DOHH2 (cell line): ENCODE measurements around the gene STT3A.

Source experiments
- EZH2phosphoT487 ChIP-seq: fragments of 200-600 bp; sonication (generic); IDR thresholded peaks from 2 replicates; pipeline ENCODE4 v1.6.1; 2017; ENCODE audit warnings: borderline replicate concordance, mild to moderate bottlenecking, antibody characterized with exemption, low read length, moderate library complexity, mixed read lengths
- TF ChIP-seq, protein P1 (sequence below): fragments of 200-600 bp; sonication (generic); IDR thresholded peaks from one replicate; pipeline ENCODE4 v1.5.1; 2014; ENCODE audit warnings: antibody characterized with exemption, mild to moderate bottlenecking, low read depth, low read length; ENCODE audit not compliant: poor library complexity, severe bottlenecking

DNA sequence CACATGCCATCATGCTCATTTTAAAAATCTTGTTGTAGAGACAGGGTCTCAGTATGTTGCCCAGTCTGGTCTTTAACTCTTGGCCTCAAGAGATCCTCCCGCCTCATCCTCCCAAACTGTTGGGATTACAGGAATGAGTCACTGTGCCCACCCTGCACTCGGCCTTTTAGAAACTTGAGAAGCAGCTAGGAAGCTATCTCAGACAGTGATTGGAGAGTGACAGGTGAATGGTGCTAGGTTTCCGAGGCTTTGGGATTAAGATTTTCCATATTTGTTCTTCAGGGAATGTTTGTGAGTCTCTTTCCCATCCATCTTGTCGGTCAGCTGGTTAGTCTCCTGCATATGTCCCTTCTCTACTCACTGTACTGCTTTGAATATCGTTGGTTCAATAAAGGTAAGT lies 12.8 kb upstream of the STT3A start:
- TF ChIP-seq, protein P1, sequence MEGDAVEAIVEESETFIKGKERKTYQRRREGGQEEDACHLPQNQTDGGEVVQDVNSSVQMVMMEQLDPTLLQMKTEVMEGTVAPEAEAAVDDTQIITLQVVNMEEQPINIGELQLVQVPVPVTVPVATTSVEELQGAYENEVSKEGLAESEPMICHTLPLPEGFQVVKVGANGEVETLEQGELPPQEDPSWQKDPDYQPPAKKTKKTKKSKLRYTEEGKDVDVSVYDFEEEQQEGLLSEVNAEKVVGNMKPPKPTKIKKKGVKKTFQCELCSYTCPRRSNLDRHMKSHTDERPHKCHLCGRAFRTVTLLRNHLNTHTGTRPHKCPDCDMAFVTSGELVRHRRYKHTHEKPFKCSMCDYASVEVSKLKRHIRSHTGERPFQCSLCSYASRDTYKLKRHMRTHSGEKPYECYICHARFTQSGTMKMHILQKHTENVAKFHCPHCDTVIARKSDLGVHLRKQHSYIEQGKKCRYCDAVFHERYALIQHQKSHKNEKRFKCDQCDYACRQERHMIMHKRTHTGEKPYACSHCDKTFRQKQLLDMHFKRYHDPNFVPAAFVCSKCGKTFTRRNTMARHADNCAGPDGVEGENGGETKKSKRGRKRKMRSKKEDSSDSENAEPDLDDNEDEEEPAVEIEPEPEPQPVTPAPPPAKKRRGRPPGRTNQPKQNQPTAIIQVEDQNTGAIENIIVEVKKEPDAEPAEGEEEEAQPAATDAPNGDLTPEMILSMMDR = no peak
- TF ChIP-seq EZH2phosphoT487 = no peak
